Kidney (tissue), 14 donors: Measurements from ENCODE around the gene CD53. TPM values are rescaled to one million over a fixed set of nuclear protein-coding genes. Genes with fewer than 3 reads are reported as not detected.

ENCODE experiments used
- DNase-seq, 5 donors: peaks; one replicate each; pipeline ENCODE4 v3.0.0-alpha.2; 2013 to 2020
- FAIRE-seq: peaks from 2 replicates; lab custom pipeline; 2012; peaks lifted over from hg19 to GRCh38; lab: Jason Lieb, UNC
- H3K27ac ChIP-seq, 2 donors: one replicate each; pipeline ENCODE4 v1.7.0; 2013; ENCODE audit warnings: low read depth in 2 of 2, low read length in 2 of 2, inconsistent platforms in 1 of 2
- H3K27me3 ChIP-seq: one replicate; pipeline ENCODE4 v1.7.1; 2013; ENCODE audit warnings: low read length, inconsistent platforms; ENCODE audit not compliant: control insufficient read depth, insufficient read depth
- H3K36me3 ChIP-seq, 3 donors: one replicate each; pipeline versions ENCODE4 v1.7.0 to v1.7.1; 2013; ENCODE audit warnings: low read length in 3 of 3, control low read depth in 1 of 3, inconsistent platforms in 1 of 3; ENCODE audit not compliant: insufficient read depth in 3 of 3, control insufficient read depth in 2 of 3
- H3K4me1 ChIP-seq, 3 donors: one replicate each; pipeline versions ENCODE4 v1.7.0 to v1.7.1; 2013; ENCODE audit warnings: low read length in 3 of 3, inconsistent platforms in 1 of 3, low read depth in 1 of 3; ENCODE audit not compliant: control insufficient read depth in 2 of 3, insufficient read depth in 2 of 3
- H3K4me3 ChIP-seq, 3 donors: one replicate each; pipeline versions ENCODE4 v1.7.0 to v1.8.1; 2013; ENCODE audit warnings: low read length in 3 of 3, control low read depth in 1 of 3, inconsistent platforms in 1 of 3
- H3K9ac ChIP-seq, 3 donors: one replicate each; pipeline versions ENCODE4 v1.7.0 to v1.7.1; 2013; ENCODE audit warnings: low read length in 3 of 3, control low read depth in 1 of 3, inconsistent platforms in 1 of 3
- H3K9me3 ChIP-seq, 3 donors: one replicate each; pipeline versions ENCODE4 v1.7.0 to v1.7.1; 2013; ENCODE audit warnings: low read length in 3 of 3, control low read depth in 1 of 3, inconsistent platforms in 1 of 3; ENCODE audit not compliant: control insufficient read depth in 2 of 3, insufficient read depth in 1 of 3
- CTCF ChIP-seq: IDR thresholded peaks from 3 replicates; pipeline ENCODE4 v1.5.1; 2012; ENCODE audit warnings: mild to moderate bottlenecking, moderate library complexity, borderline replicate concordance; ENCODE audit not compliant: insufficient read depth; ENCODE audit errors: extremely low read depth
- intact Hi-C: fragments of 100-400 bp; cut with DNase I; formaldehyde crosslinking; loops from one replicate; pipeline ENCODE4 v1.11.1; 2022
- polyA plus RNA-seq: library from polyadenylated mRNA; stranded (reverse); fragments of 350-450 nt; fragmentation: Illumina TruSeq; extraction: RNeasy Lipid Tissue Mini Kit (QIAGEN cat#74804); gene quantifications from one replicate; pipeline ENCODE4 v1.2.3, GENCODE V29; 2014; ENCODE audit warnings: low read depth, low replicate concordance; ENCODE audit not compliant: insufficient read depth
- total RNA-seq: library from RNA; stranded (reverse); fragmentation: NEBNext Ultra II Directional; extraction: Animal tissue kit (Norgen Biotek cat#: 25700); gene quantifications from one replicate; pipeline ENCODE4 v1.2.1, GENCODE V29; 2021
- donor health status: control.
- donor health status: control.
- donor health status: control.
- donor health status: control.
- donor health status: control.
- donor health status: DM: yes; HTN: yes; CAD: no.
- donor health status: Normal renal cell carcinoma (clear cell type).

CD53 gene
- total and polyA plus RNA-seq, 2 donors from 2014 or later: 10.7 to 70.9 TPM

- Histone ChIP-seq H3K4me1 (no peaks in the 10 kb centered on the region), H3K9me3 (no peaks in the 10 kb centered on the region), H3K27ac (no peak overlapping the region), H3K4me3 (no peak overlapping the region), H3K27me3 (no peaks in the 10 kb centered on the region), H3K9ac (no peak overlapping the region), H3K36me3 (no peaks in the 10 kb centered on the region)
- DNase-seq: no peak
- no peak for FAIRE-seq
- no peak for TF ChIP-seq CTCF
- intact Hi-C loops: no loop called here
These were observed 26.5 kb downstream of the CD53 start for GRCh38 chr1:110899458-110899843.

GRCh38 chr1:110902820-110903463 is 30.0 kb downstream of the CD53 start:
- intact Hi-C loops: no loop called here
- no peak overlapping the region for H3K9ac ChIP-seq
- no peaks in the 10 kb centered on the region for H3K4me1 ChIP-seq
- no peaks in the 10 kb centered on the region for H3K9me3 ChIP-seq
- no peak for DNase-seq
- no peak for TF ChIP-seq CTCF
- no peak overlapping the region for H3K27ac ChIP-seq
- no peaks in the 10 kb centered on the region for H3K36me3 ChIP-seq
- H3K27me3 ChIP-seq: no peaks in the 10 kb centered on the region
- no peak overlapping the region for H3K4me3 ChIP-seq
- FAIRE-seq: no peak

GRCh38 chr1:110903853-110904500 is 31.0 kb downstream of the CD53 start:
- no peak for DNase-seq
- Histone ChIP-seq H3K27me3 (no peaks in the 10 kb centered on the region), H3K9me3 (no peaks in the 10 kb centered on the region), H3K9ac (no peak overlapping the region), H3K4me3 (no peak overlapping the region), H3K27ac (no peak overlapping the region), H3K4me1 (no peaks in the 10 kb centered on the region), H3K36me3 (no peaks in the 10 kb centered on the region)
- FAIRE-seq: no peak
- no peak for TF ChIP-seq CTCF
- intact Hi-C loops: no loop called here
